Spleen (tissue), 11 donors: Measurements from ENCODE around the gene DPEP2. TPM values are rescaled to one million over a fixed set of nuclear protein-coding genes. Genes with fewer than 3 reads are reported as not detected.

Experiments
- DNase-seq: peaks from one replicate; pipeline ENCODE4 v3.0.0-alpha.2; 2020
- H3K27ac ChIP-seq, 8 donors: fragments of 200-600 bp; sonication (generic) in 7 of 8; 1 replicate in 4 of 8; 2 replicates in 4 of 8; pipeline versions ENCODE4 v1.5.0 to v1.8.0; 2016 to 2021; ENCODE audit warnings: inconsistent platforms in 4 of 8, mild to moderate bottlenecking in 4 of 8, moderate library complexity in 1 of 8
- H3K27me3 ChIP-seq, 7 donors: fragments of 200-600 bp; sonication (generic) in 6 of 7; replicated peaks in 1 of 7; 1 replicate in 4 of 7; 2 replicates in 3 of 7; pipeline versions ENCODE4 v1.5.0 to v1.8.0; 2016 to 2021; ENCODE audit warnings: inconsistent platforms in 3 of 7, mild to moderate bottlenecking in 1 of 7
- H3K36me3 ChIP-seq, 6 donors: fragments of 200-600 bp; sonication (generic) in 5 of 6; 1 replicate in 4 of 6; 2 replicates in 2 of 6; pipeline versions ENCODE4 v1.5.0 to v1.8.0; 2016 to 2021; ENCODE audit warnings: inconsistent platforms in 2 of 6
- H3K4me1 ChIP-seq, 6 donors: fragments of 200-600 bp; sonication (generic) in 5 of 6; 1 replicate in 3 of 6; 2 replicates in 3 of 6; pipeline versions ENCODE4 v1.5.0 to v1.8.0; 2016 to 2021; ENCODE audit warnings: inconsistent platforms in 3 of 6
- H3K4me3 ChIP-seq, 8 donors: fragments of 200-600 bp; sonication (generic) in 7 of 8; 1 replicate in 4 of 8; 2 replicates in 4 of 8; pipeline versions ENCODE4 v1.5.0 to v1.8.0; 2016 to 2021; ENCODE audit warnings: inconsistent platforms in 4 of 8, mild to moderate bottlenecking in 4 of 8, moderate library complexity in 2 of 8
- H3K9me3 ChIP-seq, 8 donors: fragments of 200-600 bp; sonication (generic) in 7 of 8; 1 replicate in 4 of 8; 2 replicates in 4 of 8; pipeline versions ENCODE4 v1.5.0 to v1.8.0; 2016 to 2021; ENCODE audit warnings: inconsistent platforms in 4 of 8
- CTCF ChIP-seq, 11 experiments: fragments of 200-600 bp in 7 of 11; fragments of 450-650 bp in 4 of 11; sonication (generic) in 4 of 11; IDR thresholded peaks in 8 of 11; conservative IDR thresholded peaks in 3 of 11; 1 replicate in 7 of 11; 2 replicates in 4 of 11; pipeline versions ENCODE4 v1.4.0 to v1.8.0; 2016 to 2021; ENCODE audit warnings: antibody characterized with exemption in 11 of 11, inconsistent platforms in 4 of 11, mild to moderate bottlenecking in 1 of 11
- POLR2A ChIP-seq, 3 donors: fragments of 450-650 bp; IDR thresholded peaks; one replicate each; pipeline ENCODE4 v1.5.1; 2017; ENCODE audit warnings: antibody characterized with exemption in 3 of 3, mild to moderate bottlenecking in 1 of 3
- POLR2AphosphoS5 ChIP-seq, 3 donors: sonication (generic); formaldehyde crosslinking; IDR thresholded peaks; one replicate each; pipeline ENCODE4 v1.5.1; 2017; ENCODE audit warnings: antibody characterized with exemption in 3 of 3
- WGBS, 5 donors: extraction: QIAGEN DNeasy Blood & Tissue Kit in 3 of 5; methylation state at CpG; one replicate each; pipeline versions ENCODE4 v1.1.5 to v1.1.7; 2013 to 2018; 5-methylcytosine and 5-hydroxymethylcytosine counted together
- intact Hi-C: fragments of 100-400 bp; cut with DNase I; formaldehyde crosslinking; loops from one replicate; pipeline ENCODE4 v1.15.0; 2023; ENCODE audit warnings: low total_unique reads
- polyA plus RNA-seq, 3 donors: library from polyadenylated mRNA; stranded (reverse); fragments of 200-250 nt; gene quantifications; one replicate each; pipeline ENCODE4 v1.2.1, GENCODE V29; 2013
- total RNA-seq, 7 donors: library from RNA; depleted of rRNA in 3 of 7; stranded (reverse); fragments of >200 nt in 3 of 7; fragmentation: NEBNext Ultra II Directional in 4 of 7; extraction: Animal tissue kit (Norgen Biotek cat#: 25700) in 4 of 7; gene quantifications; one replicate each; pipeline versions ENCODE4 v1.1.0 to v1.2.1, GENCODE V29; 2016 to 2021
- donor health status: healthy with polysubstance abuse.
- donor health status: DM: no; HTN: no; CAD: no; lungs with moderate emphysema.
- donor health status: DM: no; HTN: no; CAD: no.
- donor health status: Bipolar disorder and iron deficiency.
- donor health status: healthy.
- donor health status: DM: no; HTN: no; CAD: no.
- donor health status: DM: yes; HTN: yes; CAD: no.

The DPEP2 gene
- total and polyA plus RNA-seq, 10 donors = 18.6 to 79.6 (median 29.3) TPM

DNA sequence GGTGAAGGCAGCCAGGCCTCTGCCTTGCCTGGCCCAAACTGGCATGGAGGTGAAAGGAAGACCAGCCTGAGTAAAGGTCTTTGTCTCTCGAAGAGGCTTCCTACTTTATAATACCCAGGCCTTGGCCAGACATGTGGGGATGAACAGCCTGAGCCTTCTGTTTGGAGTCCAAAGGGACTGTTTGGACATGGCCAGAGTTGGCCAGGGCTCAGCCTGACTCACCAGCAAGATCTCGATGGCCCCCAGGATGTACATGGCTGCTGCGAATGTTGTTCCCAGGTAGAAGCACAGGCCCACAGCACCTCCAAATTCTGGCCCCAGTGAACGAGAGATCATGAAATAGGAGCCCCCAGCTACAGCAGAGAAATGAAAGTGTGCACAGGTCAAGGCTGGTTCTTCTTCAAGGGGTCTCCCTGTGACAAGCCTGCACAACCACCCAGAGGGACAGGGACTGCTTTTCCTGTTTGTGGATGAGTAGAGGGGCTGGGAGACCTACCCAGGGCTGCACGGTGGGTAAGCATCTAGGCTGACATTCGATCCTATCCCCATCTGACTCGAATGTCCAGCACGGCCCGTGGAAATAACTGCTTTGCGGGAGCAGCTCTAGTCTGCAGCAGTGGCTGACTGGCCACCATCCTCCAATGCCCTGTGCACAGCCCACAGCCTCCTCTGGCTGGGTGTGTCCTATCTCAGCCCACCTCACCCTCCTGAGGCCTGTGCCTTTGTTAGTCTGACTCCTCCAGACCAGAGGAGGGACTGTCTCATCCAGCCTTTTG is 44.7 kb downstream of the DPEP2 start:
- Histone ChIP-seq H3K27ac (no peak overlapping the region), H3K27me3 (no peaks in the 10 kb centered on the region), H3K9me3 (no peaks in the 10 kb centered on the region), H3K36me3 (peaks cover 0 to 100% (median 55%) of the 10 kb centered on the region in 6 donors), H3K4me1 (peaks cover 0 to 23% (median 8%) of the 10 kb centered on the region in 6 donors), H3K4me3 (no peak overlapping the region)
- DNase-seq = no peak
- intact Hi-C loops = no loop called here
- TF ChIP-seq CTCF (IDR thresholded peaks at IDR 0.05 in 8 of 11, conservative IDR thresholded peaks at IDR 0.05 in 3 of 11) (no peak), POLR2AphosphoS5 (IDR thresholded peaks at IDR 0.05) (peak in 1 of 3 donors; percentile 22), POLR2A (IDR thresholded peaks at IDR 0.05) (no peak)
- 84 to 97% (median 94%) methylated on average over 5 to 10 of the region's 10 CpGs for WGBS, 5 donors

GRCh38 chr16:67953641-67954375 is 45.5 kb downstream of the DPEP2 start:
- intact Hi-C loops = no loop called here
- Histone ChIP-seq H3K27ac (no peak overlapping the region), H3K9me3 (no peaks in the 10 kb centered on the region), H3K4me3 (no peak overlapping the region), H3K36me3 (peaks cover 0 to 100% (median 60%) of the 10 kb centered on the region in 6 donors), H3K27me3 (no peaks in the 10 kb centered on the region), H3K4me1 (peaks cover 0 to 15% (median 2%) of the 10 kb centered on the region in 6 donors)
- TF ChIP-seq CTCF (IDR thresholded peaks at IDR 0.05 in 8 of 11, conservative IDR thresholded peaks at IDR 0.05 in 3 of 11) (no peak), POLR2AphosphoS5 (IDR thresholded peaks at IDR 0.05) (no peak), POLR2A (IDR thresholded peaks at IDR 0.05) (no peak)
- peak; percentile 63 for DNase-seq
- WGBS, 5 donors = 87 to 93% (median 91%) methylated on average over 7 to 8 of the region's 8 CpGs

- Histone ChIP-seq H3K9me3 (no peaks in the 10 kb centered on the region), H3K36me3 (peaks cover 0 to 100% (median 71%) of the 10 kb centered on the region in 6 donors), H3K27me3 (no peaks in the 10 kb centered on the region), H3K4me3 (no peak overlapping the region), H3K27ac (no peak overlapping the region), H3K4me1 (peaks cover 0 to 9% (median 2%) of the 10 kb centered on the region in 6 donors)
- peak; percentile 67 for DNase-seq
- WGBS, 5 donors = 79 to 95% (median 88%) methylated on average over 4 to 12 of the region's 12 CpGs
- TF ChIP-seq POLR2AphosphoS5 (IDR thresholded peaks at IDR 0.05) (peak in 2 of 3 donors; percentile 25 to 69), CTCF (IDR thresholded peaks at IDR 0.05 in 8 of 11, conservative IDR thresholded peaks at IDR 0.05 in 3 of 11) (no peak)
- intact Hi-C loops = no loop called here
Observed at GRCh38 chr16:67951485-67951884, 47.8 kb downstream of the DPEP2 start.

DNA sequence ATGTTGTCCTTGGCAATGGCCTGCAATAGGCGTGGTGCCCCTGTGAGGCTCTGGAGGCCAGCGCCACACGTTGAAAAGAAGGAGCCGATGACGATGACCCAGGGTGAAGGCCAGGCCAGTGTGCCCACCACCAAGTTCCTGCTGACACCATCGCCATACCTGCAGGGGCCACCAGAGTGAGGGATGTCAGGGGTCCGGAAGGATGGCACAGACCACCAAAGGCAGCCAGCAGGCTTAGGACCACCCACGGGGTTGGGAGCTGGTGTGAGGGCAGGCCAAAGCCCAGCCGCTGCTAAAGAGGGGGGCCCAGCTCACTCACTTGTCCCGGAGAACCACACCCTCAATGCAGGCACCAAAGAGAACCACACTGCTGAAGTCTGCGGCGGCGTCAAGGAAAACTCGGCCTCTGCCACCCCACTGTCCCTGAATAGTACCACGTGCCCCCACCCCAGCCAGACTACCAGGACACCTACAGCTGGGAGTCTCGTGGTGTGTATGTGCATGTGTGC is 48.9 kb downstream of the DPEP2 start:
- TF ChIP-seq POLR2AphosphoS5 (IDR thresholded peaks at IDR 0.05) (no peak), CTCF (IDR thresholded peaks at IDR 0.05 in 8 of 11, conservative IDR thresholded peaks at IDR 0.05 in 3 of 11) (no peak), POLR2A (IDR thresholded peaks at IDR 0.05) (no peak)
- intact Hi-C loops = no loop called here
- WGBS, 5 donors = 91 to 95% (median 94%) methylated on average over 2 to 16 of the region's 16 CpGs

More for the DNA sequence above, 48.9 kb downstream of the DPEP2 start:
- DNase-seq = peak; percentile 63
- Histone ChIP-seq H3K27ac (no peak overlapping the region), H3K36me3 (peaks cover 0 to 100% (median 80%) of the 10 kb centered on the region in 6 donors), H3K4me3 (no peak overlapping the region), H3K27me3 (no peaks in the 10 kb centered on the region), H3K9me3 (no peaks in the 10 kb centered on the region), H3K4me1 (peaks cover 0 to 19% (median 2%) of the 10 kb centered on the region in 6 donors)
